ENCODE measurements around the gene PKIG. TPM values are rescaled to one million over a fixed set of nuclear protein-coding genes. Genes with fewer than 3 reads are reported as not detected.

PKIG gene
- total RNA-seq, 1 experiment from 2014 or later = 20.1 TPM

GRCh38 chr20:44570367-44570766, 12.0 kb upstream of the PKIG start:
- BruUV-seq (replicated peaks) = no TSS peak
- intact Hi-C loops (cut with micrococcal nuclease) = no loop called here
- Histone ChIP-seq H3K4me3 (replicated peaks in 1 of 2; ENCODE audit: low read depth in 1 of 2, low read length in 2 of 2) (no peak overlapping the region), H3K9me3 (ENCODE audit: control insufficient read depth in 1 of 2, insufficient read depth in 1 of 2, low read depth in 1 of 2, low read length in 2 of 2) (no peaks in the 10 kb centered on the region), H3K9ac (ENCODE audit: low read length) (no peak overlapping the region), H3K4me2 (ENCODE audit: low read length) (no peak overlapping the region), H3K9me2 (ENCODE audit: insufficient read depth) (no peaks in the 10 kb centered on the region), H3K4me1 (ENCODE audit: control insufficient read depth in 1 of 2, insufficient read depth in 2 of 2, low read length in 2 of 2) (peaks cover 10 to 19% of the 10 kb centered on the region in 2 experiments), H3K36me3 (ENCODE audit: control insufficient read depth in 1 of 2, insufficient read depth in 2 of 2, low read length in 2 of 2) (no peaks in the 10 kb centered on the region), H3K27me3 (ENCODE audit: insufficient read depth, low read length) (no peaks in the 10 kb centered on the region), H3K79me2 (ENCODE audit: insufficient read depth, low read length) (no peaks in the 10 kb centered on the region), H3K27ac (ENCODE audit: low read depth, low read length) (no peak overlapping the region), H4K20me1 (ENCODE audit: insufficient read depth) (no peaks in the 10 kb centered on the region), H2AFZ (ENCODE audit: low read depth, low read length, poor library complexity, severe bottlenecking) (no peak overlapping the region)
- DNase-seq (ENCODE audit: low read depth, low spot score) (no peak), ATAC-seq (no peak)
- TF ChIP-seq ELF1 (IDR thresholded peaks at IDR 0.05; ENCODE audit: borderline replicate concordance, low read depth) (no peak), SIN3A (IDR thresholded peaks at IDR 0.05; ENCODE audit: low read depth) (no peak), CBX3 (IDR thresholded peaks at IDR 0.05; ENCODE audit: low read depth) (no peak), MAX (IDR thresholded peaks at IDR 0.05) (no peak), ZBTB33 (IDR thresholded peaks at IDR 0.05; ENCODE audit: extremely low read depth, insufficient replicate concordance, low read length) (no peak), REST (IDR thresholded peaks at IDR 0.05; ENCODE audit: low read depth) (no peak), EZH2 (IDR thresholded peaks at IDR 0.05) (no peak), FOSL1 (IDR thresholded peaks at IDR 0.05; ENCODE audit: low read depth) (no peak), ZFX (IDR thresholded peaks at IDR 0.05) (no peak), POLR2A (IDR thresholded peaks at IDR 0.05; ENCODE audit: borderline replicate concordance, extremely low read depth, insufficient read depth, insufficient read length) (no peak), ATF3 (IDR thresholded peaks at IDR 0.05) (no peak), JUND (IDR thresholded peaks at IDR 0.05) (no peak), EZH2phosphoT487 (IDR thresholded peaks at IDR 0.05; ENCODE audit: borderline replicate concordance) (no peak), ZNF274 (IDR thresholded peaks at IDR 0.05; ENCODE audit: low read depth, low read length) (no peak), POLR2AphosphoS5 (IDR thresholded peaks at IDR 0.05; ENCODE audit: low read depth, low read length) (no peak), CTCF (IDR thresholded peaks at IDR 0.05 in 2 of 3, conservative IDR thresholded peaks at IDR 0.05 in 1 of 3; ENCODE audit: borderline replicate concordance in 1 of 3, insufficient read depth in 1 of 3, low read depth in 2 of 3, low read length in 2 of 3) (no peak), TCF7L2 (IDR thresholded peaks at IDR 0.05; ENCODE audit: borderline replicate concordance, extremely low read depth, insufficient read depth, insufficient read length) (no peak), EGR1 (IDR thresholded peaks at IDR 0.05; ENCODE audit: low read depth) (no peak), SP1 (IDR thresholded peaks at IDR 0.05; ENCODE audit: low read depth) (no peak)
- ChIA-PET POLR2A (no interaction called here), RAD21 (ENCODE audit: low non-redundant PET in 1 of 2, low total read pairs in 2 of 2, uncharacterized antibody in 2 of 2, unreplicated experiment in 2 of 2) (no interaction called here), CTCF (no interaction called here)
